Activated naive CD4-positive, alpha-beta T cell treated with anti-CD3 and anti-CD28 coated beads for 36 hours (primary cell): ENCODE results near the gene FRMD4B. TPM values are rescaled to one million over a fixed set of nuclear protein-coding genes. Genes with fewer than 3 reads are reported as not detected.

ENCODE experiments used
- CTCF ChIA-PET: fragments of 350-600 bp; sonication (Branson Sonifier 250); formaldehyde crosslinking; loops from one replicate; lab custom pipeline; 2021; ENCODE audit warnings: antibody characterized with exemption; lab: Charles Lee
- DNase-seq: peaks from one replicate; pipeline ENCODE4 v3.0.0-alpha.2; 2020
- H3K27ac Mint-ChIP-seq: one replicate; pipeline ENCODE4 v1.8.0; 2021; ENCODE audit warnings: mild to moderate bottlenecking, mixed read lengths
- H3K27me3 Mint-ChIP-seq: one replicate; pipeline ENCODE4 v1.8.0; 2021; ENCODE audit warnings: low read depth, mixed read lengths
- H3K36me3 Mint-ChIP-seq: one replicate; pipeline ENCODE4 v1.8.0; 2021; ENCODE audit warnings: low read depth, mixed read lengths
- H3K4me1 Mint-ChIP-seq: one replicate; pipeline ENCODE4 v1.8.0; 2021; ENCODE audit warnings: low read depth, mixed read lengths
- H3K4me3 Mint-ChIP-seq: one replicate; pipeline ENCODE4 v1.8.0; 2021; ENCODE audit warnings: mild to moderate bottlenecking, moderate library complexity, mixed read lengths
- H3K9me3 Mint-ChIP-seq: one replicate; pipeline ENCODE4 v1.8.0; 2021; ENCODE audit warnings: mixed read lengths
- intact Hi-C: fragments of 100-400 bp; cut with micrococcal nuclease; formaldehyde crosslinking; loops from one replicate; pipeline ENCODE4 v1.15.1; 2023
- total RNA-seq, 2 experiments: library from RNA; stranded (reverse); gene quantifications; one replicate each; pipeline ENCODE4 v1.2.3, GENCODE V29; 2021

FRMD4B gene
- total RNA-seq = 10 to 100 TPM; 11.9 to 12.1 TPM

GRCh38 chr3:69385723-69386555 is at the start of gene FRMD4B:
FRMD4B (minus strand) TSS chr3:69386088; CDS start chr3:69385989, 99 bp downstream.
- Mint-ChIP-seq H3K9me3 (no peaks in the 10 kb centered on the region), H3K27ac (no peak within 1 kb of the TSS), H3K4me3 (peak within 1 kb of the TSS; percentile 61), H3K36me3 (no peaks in the 10 kb centered on the region), H3K4me1 (peaks cover 3% of the 10 kb centered on the region), H3K27me3 (peaks cover 55% of the 10 kb centered on the region)
- intact Hi-C loops = no loop called here
- CTCF ChIA-PET = interaction anchor here (0.6 to 4.0 kb wide), 8 partner anchors 13 to 225 kb away, joined by 3 to 14 read pairs (median 6); no protein-coding TSS in a partner anchor
- DNase-seq = peak; percentile 51

- H3K27ac Mint-ChIP-seq = peak overlapping the region; percentile 19
- intact Hi-C loops = loop anchor here (2.0 to 10.0 kb wide), 3 partner anchors 127 to 511 kb away; no protein-coding TSS in a partner anchor
- CTCF ChIA-PET = interaction anchor here (1.1 kb wide), 1 partner anchor 8 kb away, joined by 4 read pairs; no protein-coding TSS in a partner anchor
Measured at GRCh38 chr3:69433969-69434325, 48.1 kb upstream of the FRMD4B start.

GRCh38 chr3:69433121-69433968 is 47.5 kb upstream of the FRMD4B start:
- intact Hi-C loops = loop anchor here (2.0 to 10.0 kb wide), 2 partner anchors 127 to 511 kb away; no protein-coding TSS in a partner anchor
- no peaks in the 10 kb centered on the region for H3K36me3 Mint-ChIP-seq
- peaks cover 42% of the 10 kb centered on the region for H3K4me1 Mint-ChIP-seq
- DNase-seq = peak; percentile 52
- CTCF ChIA-PET = interaction anchor here (0.6 to 1.1 kb wide), 3 partner anchors 8 to 551 kb away, joined by 3 to 4 read pairs (median 3); no protein-coding TSS in a partner anchor
- H3K9me3 Mint-ChIP-seq = no peaks in the 10 kb centered on the region
- H3K27me3 Mint-ChIP-seq = peaks cover 3% of the 10 kb centered on the region
- H3K4me3 Mint-ChIP-seq = no peak overlapping the region
- peak overlapping the region; percentile 21 for H3K27ac Mint-ChIP-seq

More at GRCh38 chr3:69433969-69434325, 48.1 kb upstream of the FRMD4B start:
- DNase-seq = peak; percentile 36
- H3K4me3 Mint-ChIP-seq = no peak overlapping the region
- no peaks in the 10 kb centered on the region for H3K9me3 Mint-ChIP-seq
- peaks cover 3% of the 10 kb centered on the region for H3K27me3 Mint-ChIP-seq
- H3K36me3 Mint-ChIP-seq = no peaks in the 10 kb centered on the region
- peaks cover 40% of the 10 kb centered on the region for H3K4me1 Mint-ChIP-seq

- no peak overlapping the region for H3K4me3 Mint-ChIP-seq
- H3K27me3 Mint-ChIP-seq = peaks cover 3% of the 10 kb centered on the region
- intact Hi-C loops = no loop called here
- no peak for DNase-seq
- H3K9me3 Mint-ChIP-seq = no peaks in the 10 kb centered on the region
- peaks cover 19% of the 10 kb centered on the region for H3K4me1 Mint-ChIP-seq
- no peaks in the 10 kb centered on the region for H3K36me3 Mint-ChIP-seq
- no peak overlapping the region for H3K27ac Mint-ChIP-seq
- CTCF ChIA-PET = interaction anchor here (0.6 to 1.7 kb wide), 3 partner anchors 122 to 268 kb away, joined by 4 to 8 read pairs (median 5); no protein-coding TSS in a partner anchor
Measured at GRCh38 chr3:69428657-69429255, 42.9 kb upstream of the FRMD4B start.

GRCh38 chr3:69426967-69427304 is 41.0 kb upstream of the FRMD4B start:
- CTCF ChIA-PET = interaction anchor here (0.6 to 3.7 kb wide), 8 partner anchors 14 to 306 kb away, joined by 3 to 19 read pairs (median 4); no protein-coding TSS in a partner anchor
- H3K27ac Mint-ChIP-seq = no peak overlapping the region

GRCh38 chr3:69426291-69426966 is 40.5 kb upstream of the FRMD4B start:
- no peak overlapping the region for H3K4me3 Mint-ChIP-seq
- no peaks in the 10 kb centered on the region for H3K27me3 Mint-ChIP-seq
- no peaks in the 10 kb centered on the region for H3K9me3 Mint-ChIP-seq
- no peaks in the 10 kb centered on the region for H3K36me3 Mint-ChIP-seq
- intact Hi-C loops = no loop called here
- peaks cover 5% of the 10 kb centered on the region for H3K4me1 Mint-ChIP-seq
- CTCF ChIA-PET = interaction anchor here (0.6 to 3.7 kb wide), 10 partner anchors 8 to 306 kb away, joined by 3 to 19 read pairs (median 5); no protein-coding TSS in a partner anchor
- DNase-seq = no peak
- no peak overlapping the region for H3K27ac Mint-ChIP-seq

More at GRCh38 chr3:69426967-69427304, 41.0 kb upstream of the FRMD4B start:
- no peak for DNase-seq
- no peaks in the 10 kb centered on the region for H3K27me3 Mint-ChIP-seq
- H3K4me3 Mint-ChIP-seq = no peak overlapping the region
- no peaks in the 10 kb centered on the region for H3K36me3 Mint-ChIP-seq
- H3K4me1 Mint-ChIP-seq = peaks cover 5% of the 10 kb centered on the region
- intact Hi-C loops = no loop called here
- no peaks in the 10 kb centered on the region for H3K9me3 Mint-ChIP-seq

- H3K4me1 Mint-ChIP-seq = peaks cover 5% of the 10 kb centered on the region
- no peaks in the 10 kb centered on the region for H3K9me3 Mint-ChIP-seq
- H3K27me3 Mint-ChIP-seq = no peaks in the 10 kb centered on the region
- CTCF ChIA-PET = interaction anchor here (0.6 to 3.7 kb wide), 12 partner anchors 9 to 304 kb away, joined by 3 to 19 read pairs (median 5); no protein-coding TSS in a partner anchor
- no peak overlapping the region for H3K4me3 Mint-ChIP-seq
- DNase-seq = peak; percentile 57
- intact Hi-C loops = loop anchor here (1.0 kb wide), 4 partner anchors 101 to 304 kb away; no protein-coding TSS in a partner anchor
- no peak overlapping the region for H3K27ac Mint-ChIP-seq
- H3K36me3 Mint-ChIP-seq = no peaks in the 10 kb centered on the region
Measured at GRCh38 chr3:69425249-69425648, 39.4 kb upstream of the FRMD4B start.

- peaks cover 3% of the 10 kb centered on the region for H3K4me1 Mint-ChIP-seq
- no peak overlapping the region for H3K4me3 Mint-ChIP-seq
- intact Hi-C loops = no loop called here
- H3K9me3 Mint-ChIP-seq = no peaks in the 10 kb centered on the region
- no peaks in the 10 kb centered on the region for H3K36me3 Mint-ChIP-seq
- DNase-seq = no peak
- H3K27me3 Mint-ChIP-seq = no peaks in the 10 kb centered on the region
- H3K27ac Mint-ChIP-seq = no peak overlapping the region
- CTCF ChIA-PET = interaction anchor here (0.7 to 3.0 kb wide), 7 partner anchors 14 to 303 kb away, joined by 3 to 8 read pairs (median 6); no protein-coding TSS in a partner anchor
Measured at GRCh38 chr3:69423463-69424155, 37.7 kb upstream of the FRMD4B start.

- Mint-ChIP-seq H3K9me3 (no peaks in the 10 kb centered on the region), H3K4me1 (peaks cover 3% of the 10 kb centered on the region), H3K27ac (no peak overlapping the region), H3K36me3 (no peaks in the 10 kb centered on the region), H3K27me3 (no peaks in the 10 kb centered on the region), H3K4me3 (no peak overlapping the region)
- CTCF ChIA-PET = interaction anchor here (1.0 to 3.0 kb wide), 7 partner anchors 13 to 264 kb away, joined by 3 to 8 read pairs (median 6); no protein-coding TSS in a partner anchor
- DNase-seq = no peak
- intact Hi-C loops = no loop called here
Measured at GRCh38 chr3:69422751-69423150, 36.9 kb upstream of the FRMD4B start.

GRCh38 chr3:69420781-69421520 is 35.1 kb upstream of the FRMD4B start:
- H3K27ac Mint-ChIP-seq = no peak overlapping the region
- H3K4me1 Mint-ChIP-seq = peaks cover 3% of the 10 kb centered on the region
- intact Hi-C loops = no loop called here
- H3K27me3 Mint-ChIP-seq = no peaks in the 10 kb centered on the region
- H3K36me3 Mint-ChIP-seq = no peaks in the 10 kb centered on the region
- CTCF ChIA-PET = interaction anchor here (1.5 kb wide), 1 partner anchor 12 kb away, joined by 5 read pairs; no protein-coding TSS in a partner anchor
- no peak overlapping the region for H3K4me3 Mint-ChIP-seq
- DNase-seq = no peak
- no peaks in the 10 kb centered on the region for H3K9me3 Mint-ChIP-seq
